Muscle layer of colon (tissue), 2 donors: Measurements from ENCODE around the gene SH3BP4.

Experiments
- H3K27ac ChIP-seq: one replicate; pipeline ENCODE4 v1.7.0; 2013; ENCODE audit warnings: low read depth, mild to moderate bottlenecking, low read length, moderate library complexity
- H3K27me3 ChIP-seq, 2 donors: one replicate each; pipeline ENCODE4 v1.7.0; 2013; ENCODE audit warnings: low read length in 2 of 2, mild to moderate bottlenecking in 2 of 2; ENCODE audit not compliant: insufficient read depth in 2 of 2, control insufficient read depth in 1 of 2
- H3K36me3 ChIP-seq: one replicate; pipeline ENCODE4 v1.7.0; 2013; ENCODE audit warnings: mild to moderate bottlenecking, low read length; ENCODE audit not compliant: insufficient read depth
- H3K4me1 ChIP-seq: one replicate; pipeline ENCODE4 v1.7.0; 2013; ENCODE audit warnings: mild to moderate bottlenecking, low read length; ENCODE audit not compliant: insufficient read depth
- H3K4me3 ChIP-seq, 2 donors: one replicate each; pipeline ENCODE4 v1.7.0; 2013; ENCODE audit warnings: low read length in 2 of 2, low read depth in 1 of 2, mild to moderate bottlenecking in 1 of 2, moderate library complexity in 1 of 2
- H3K9ac ChIP-seq: one replicate; pipeline ENCODE4 v1.7.0; 2013; ENCODE audit warnings: low read length
- H3K9me3 ChIP-seq: one replicate; pipeline ENCODE4 v1.7.0; 2013; ENCODE audit warnings: mild to moderate bottlenecking, low read length
- donor health status: abdominal sarcoma.
- donor health status: Adenocarcinoma of cecum.

Gene SH3BP4

GRCh38 chr2:235066490-235066889 lies 114.7 kb downstream of the SH3BP4 start:
- Histone ChIP-seq H3K36me3 (no peaks in the 10 kb centered on the region), H3K4me1 (no peaks in the 10 kb centered on the region), H3K9me3 (no peaks in the 10 kb centered on the region), H3K27me3 (no peaks in the 10 kb centered on the region), H3K27ac (no peak overlapping the region), H3K9ac (no peak overlapping the region), H3K4me3 (no peak overlapping the region)

- no peak overlapping the region for H3K4me3 ChIP-seq
- H3K9ac ChIP-seq, result no peak overlapping the region
- H3K9me3 ChIP-seq, result no peaks in the 10 kb centered on the region
- H3K36me3 ChIP-seq, result no peaks in the 10 kb centered on the region
- H3K27me3 ChIP-seq, result no peaks in the 10 kb centered on the region
- no peak overlapping the region for H3K27ac ChIP-seq
- H3K4me1 ChIP-seq, result no peaks in the 10 kb centered on the region
These were observed 115.1 kb downstream of the SH3BP4 start for GRCh38 chr2:235066895-235067294.

DNA sequence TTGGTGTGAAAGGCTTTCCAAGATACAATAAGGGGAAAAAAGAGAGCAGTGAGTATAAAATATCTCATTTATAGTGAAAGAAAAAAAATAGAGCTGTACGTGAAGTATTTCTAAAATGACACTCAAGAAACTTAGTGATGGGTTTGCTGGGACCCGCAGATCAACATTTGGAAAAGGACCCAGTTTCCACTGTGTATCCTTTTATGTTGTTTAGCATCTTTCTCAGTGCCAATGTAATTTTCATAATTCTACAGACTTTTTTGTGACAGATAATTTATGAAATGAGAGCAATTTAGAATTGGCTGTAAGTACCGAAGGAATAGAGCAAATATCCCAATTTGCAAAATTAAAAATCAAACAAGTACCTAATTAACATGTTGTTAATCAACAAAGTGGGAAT lies 116.9 kb downstream of the SH3BP4 start:
- H3K9me3 ChIP-seq, result no peaks in the 10 kb centered on the region
- H3K4me1 ChIP-seq, result no peaks in the 10 kb centered on the region
- no peak overlapping the region for H3K4me3 ChIP-seq
- no peak overlapping the region for H3K9ac ChIP-seq
- no peaks in the 10 kb centered on the region for H3K27me3 ChIP-seq
- H3K36me3 ChIP-seq, result no peaks in the 10 kb centered on the region
- no peak overlapping the region for H3K27ac ChIP-seq

GRCh38 chr2:235070063-235070706 lies 118.4 kb downstream of the SH3BP4 start:
- Histone ChIP-seq H3K4me1 (no peaks in the 10 kb centered on the region), H3K4me3 (no peak overlapping the region), H3K27me3 (no peaks in the 10 kb centered on the region), H3K9me3 (no peaks in the 10 kb centered on the region), H3K27ac (no peak overlapping the region), H3K9ac (no peak overlapping the region), H3K36me3 (no peaks in the 10 kb centered on the region)

- Histone ChIP-seq H3K36me3 (no peaks in the 10 kb centered on the region), H3K4me1 (no peaks in the 10 kb centered on the region), H3K27ac (no peak overlapping the region)
These were observed 122.1 kb downstream of the SH3BP4 start for GRCh38 chr2:235073868-235074413.

DNA sequence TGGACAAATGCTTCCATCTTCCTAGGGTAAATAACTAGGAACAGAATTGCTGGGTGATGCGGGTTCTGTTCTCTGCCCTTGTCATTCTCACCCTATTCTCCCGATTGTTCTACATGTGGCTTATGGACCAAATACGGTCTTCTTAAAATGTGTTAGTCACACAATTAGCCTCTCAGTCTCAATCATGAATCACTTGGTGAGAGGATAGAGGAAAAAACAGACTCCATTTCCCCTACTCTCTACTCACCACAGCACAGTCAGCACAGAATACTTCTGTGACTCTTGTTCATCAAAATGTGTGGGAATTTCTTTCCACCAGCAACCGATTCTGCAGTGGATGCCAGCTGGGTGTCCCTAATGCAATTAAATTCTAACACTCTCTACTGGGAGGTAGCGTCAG lies 125.2 kb downstream of the SH3BP4 start:
- no peaks in the 10 kb centered on the region for H3K27me3 ChIP-seq
- no peak overlapping the region for H3K27ac ChIP-seq
- H3K36me3 ChIP-seq, result no peaks in the 10 kb centered on the region
- H3K9ac ChIP-seq, result no peak overlapping the region
- no peaks in the 10 kb centered on the region for H3K4me1 ChIP-seq
- H3K4me3 ChIP-seq, result no peak overlapping the region
- H3K9me3 ChIP-seq, result no peaks in the 10 kb centered on the region

More at GRCh38 chr2:235073868-235074413, 122.1 kb downstream of the SH3BP4 start:
- Histone ChIP-seq H3K9ac (no peak overlapping the region), H3K9me3 (no peaks in the 10 kb centered on the region), H3K27me3 (no peaks in the 10 kb centered on the region), H3K4me3 (no peak overlapping the region)

- Histone ChIP-seq H3K36me3 (no peaks in the 10 kb centered on the region), H3K9ac (no peak overlapping the region), H3K4me3 (no peak overlapping the region), H3K4me1 (no peaks in the 10 kb centered on the region), H3K27ac (no peak overlapping the region), H3K9me3 (no peaks in the 10 kb centered on the region), H3K27me3 (no peaks in the 10 kb centered on the region)
These were observed 126.4 kb downstream of the SH3BP4 start for GRCh38 chr2:235078182-235078581.

GRCh38 chr2:235078914-235079472 lies 127.2 kb downstream of the SH3BP4 start:
- Histone ChIP-seq H3K4me3 (no peak overlapping the region), H3K36me3 (no peaks in the 10 kb centered on the region)

DNA sequence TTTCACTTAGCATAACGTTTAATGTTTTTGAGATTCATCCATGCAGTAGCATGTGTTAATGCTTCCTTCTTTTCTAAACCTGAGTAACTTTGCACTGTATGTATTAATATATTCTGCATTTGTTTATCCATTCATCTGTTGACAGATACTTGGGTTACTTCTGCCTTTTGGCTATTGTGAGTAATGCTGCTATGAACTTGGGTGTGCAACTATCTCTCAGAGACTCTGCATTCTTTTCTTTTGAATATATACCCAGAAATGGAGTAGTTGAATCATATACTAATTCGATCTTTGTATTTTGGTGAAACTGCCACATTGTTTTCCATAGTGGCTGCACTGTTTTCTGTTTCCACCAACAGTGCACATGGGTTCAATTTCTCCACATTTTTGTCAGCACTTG lies 128.3 kb downstream of the SH3BP4 start:
- no peaks in the 10 kb centered on the region for H3K4me1 ChIP-seq
- H3K36me3 ChIP-seq, result no peaks in the 10 kb centered on the region
- H3K27me3 ChIP-seq, result no peaks in the 10 kb centered on the region
- H3K9ac ChIP-seq, result no peak overlapping the region
- H3K9me3 ChIP-seq, result no peaks in the 10 kb centered on the region
- H3K4me3 ChIP-seq, result no peak overlapping the region
- no peak overlapping the region for H3K27ac ChIP-seq

More at GRCh38 chr2:235078914-235079472, 127.2 kb downstream of the SH3BP4 start:
- H3K4me1 ChIP-seq, result no peaks in the 10 kb centered on the region
- H3K27ac ChIP-seq, result no peak overlapping the region
- H3K27me3 ChIP-seq, result no peaks in the 10 kb centered on the region
- no peak overlapping the region for H3K9ac ChIP-seq
- no peaks in the 10 kb centered on the region for H3K9me3 ChIP-seq

DNA sequence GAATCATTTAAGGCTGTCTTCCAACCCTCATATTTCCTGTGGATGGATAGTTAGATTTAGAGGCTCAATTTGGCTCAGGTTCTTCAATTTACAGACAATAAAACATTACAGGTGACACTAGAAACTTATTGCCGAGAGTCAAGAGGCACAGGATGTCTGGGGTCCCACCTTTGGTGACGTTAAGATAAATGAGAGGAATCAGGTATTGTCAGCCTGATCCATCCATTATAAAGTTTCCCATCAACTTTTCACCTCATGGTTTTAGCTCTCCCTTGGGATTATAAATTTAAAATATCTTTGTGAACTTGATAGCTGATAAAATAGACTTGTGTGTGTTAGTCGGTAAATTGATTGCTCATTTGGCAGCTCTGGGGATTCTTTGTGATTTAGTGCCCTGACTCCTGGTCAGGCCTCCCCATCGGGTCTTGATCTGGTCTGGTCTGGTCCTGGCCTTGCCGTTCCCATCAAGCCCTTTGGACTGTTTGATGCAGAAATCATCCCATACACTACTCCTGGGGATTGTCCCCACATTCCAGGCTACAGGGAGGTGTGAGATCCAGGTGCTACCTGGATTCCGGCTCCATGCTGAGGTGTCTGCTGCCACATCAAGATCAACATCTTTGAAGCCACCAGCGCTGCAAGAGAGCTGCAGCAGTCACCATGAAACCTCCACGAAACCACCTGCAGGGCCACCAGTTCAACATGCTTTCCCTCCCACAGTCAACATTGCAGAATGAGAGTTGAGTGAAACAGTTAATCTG lies 130.9 kb downstream of the SH3BP4 start:
- no peak overlapping the region for H3K9ac ChIP-seq
- H3K4me3 ChIP-seq, result no peak overlapping the region
- no peak overlapping the region for H3K27ac ChIP-seq
- H3K4me1 ChIP-seq, result no peaks in the 10 kb centered on the region
- no peaks in the 10 kb centered on the region for H3K27me3 ChIP-seq
- H3K9me3 ChIP-seq, result no peaks in the 10 kb centered on the region
- H3K36me3 ChIP-seq, result no peaks in the 10 kb centered on the region

GRCh38 chr2:235083822-235084221 lies 132.0 kb downstream of the SH3BP4 start:
- Histone ChIP-seq H3K9ac (no peak overlapping the region), H3K9me3 (no peaks in the 10 kb centered on the region), H3K27ac (no peak overlapping the region), H3K4me1 (no peaks in the 10 kb centered on the region), H3K27me3 (no peaks in the 10 kb centered on the region), H3K4me3 (no peak overlapping the region), H3K36me3 (no peaks in the 10 kb centered on the region)
